Smooth muscle cell (in vitro differentiated cells): ENCODE measurements around the gene FBXO5. TPM values are rescaled to one million over a fixed set of nuclear protein-coding genes. Genes with fewer than 3 reads are reported as not detected.

ENCODE experiments used
- DNase-seq: peaks from one replicate; lab custom pipeline; 2025; ENCODE audit not compliant: unreplicated experiment; lab: John Stamatoyannopoulos, UW
- H2AFZ ChIP-seq: fragments of 200-600 bp; sonication (generic); 2 replicates; pipeline ENCODE4 v1.6.0; 2016; ENCODE audit warnings: antibody characterized with exemption, low read depth, mild to moderate bottlenecking
- H3F3A ChIP-seq: fragments of 200-600 bp; sonication (generic); 2 replicates; pipeline ENCODE4 v1.6.0; 2017; ENCODE audit warnings: antibody characterized with exemption, low read depth
- H3K27ac ChIP-seq: fragments of 200-600 bp; sonication (generic); 2 replicates; pipeline ENCODE4 v1.5.1; 2016; ENCODE audit warnings: low read depth, mild to moderate bottlenecking
- H3K27me3 ChIP-seq: fragments of 200-600 bp; sonication (generic); 2 replicates; pipeline ENCODE4 v1.6.1; 2016; ENCODE audit warnings: low read depth, mild to moderate bottlenecking
- H3K36me3 ChIP-seq: fragments of 200-600 bp; sonication (generic); 2 replicates; pipeline ENCODE4 v1.5.1; 2016; ENCODE audit warnings: low read depth
- H3K4me1 ChIP-seq: fragments of 200-600 bp; sonication (generic); 2 replicates; pipeline ENCODE4 v1.5.1; 2016; ENCODE audit warnings: low read depth
- H3K4me2 ChIP-seq: fragments of 200-600 bp; sonication (generic); 2 replicates; pipeline ENCODE4 v1.6.0; 2016; ENCODE audit warnings: mild to moderate bottlenecking
- H3K4me3 ChIP-seq: fragments of 200-600 bp; sonication (generic); 2 replicates; pipeline ENCODE4 v1.5.1; 2016; ENCODE audit warnings: mild to moderate bottlenecking
- H3K79me2 ChIP-seq: fragments of 200-600 bp; sonication (generic); 2 replicates; pipeline ENCODE4 v1.6.0; 2016; ENCODE audit warnings: low read depth, mild to moderate bottlenecking
- H3K9ac ChIP-seq: fragments of 200-600 bp; sonication (generic); 2 replicates; pipeline ENCODE4 v1.6.0; 2016; ENCODE audit warnings: low read depth
- H3K9me3 ChIP-seq: fragments of 200-600 bp; sonication (generic); replicated peaks from 2 replicates; pipeline ENCODE4 v1.5.1; 2016; ENCODE audit warnings: low read depth
- H4K20me1 ChIP-seq: fragments of 200-600 bp; sonication (generic); 2 replicates; pipeline ENCODE4 v1.6.0; 2016; ENCODE audit warnings: low read depth
- CTCF ChIP-seq: fragments of 200-600 bp; sonication (generic); IDR thresholded peaks from 2 replicates; pipeline ENCODE4 v1.5.1; 2017; ENCODE audit warnings: borderline replicate concordance, mild to moderate bottlenecking, antibody characterized with exemption; ENCODE audit not compliant: insufficient read depth, poor library complexity, severe bottlenecking
- WGBS: methylation state at CpG from one replicate; pipeline ENCODE4 v1.1.7; 2016; ENCODE audit warnings: low lambda C conversion rate; 5-methylcytosine and 5-hydroxymethylcytosine counted together
- polyA plus RNA-seq: library from polyadenylated mRNA; unstranded; fragments of >200 nt; fragmentation: Nextera tagmentation; extraction: Ambion mirVana; gene quantifications from 2 replicates; pipeline ENCODE4 v1.2.1, GENCODE V29; 2016
- total RNA-seq: library from RNA; depleted of rRNA; stranded (reverse); fragments of >200 nt; gene quantifications from 2 replicates; pipeline ENCODE4 v1.2.3, GENCODE V29; 2014

Gene FBXO5
- total and polyA plus RNA-seq, 2 experiments from 2014 or later = 8.0 to 10.7 TPM

- no peaks in the 10 kb centered on the region for H3F3A ChIP-seq
- no peaks in the 10 kb centered on the region for H4K20me1 ChIP-seq
- no peak overlapping the region for H3K27ac ChIP-seq
- H3K36me3 ChIP-seq = no peaks in the 10 kb centered on the region
- H3K79me2 ChIP-seq = no peaks in the 10 kb centered on the region
- H3K4me1 ChIP-seq = no peaks in the 10 kb centered on the region
- no peak overlapping the region for H2AFZ ChIP-seq
- no peak for DNase-seq
- H3K27me3 ChIP-seq = no peaks in the 10 kb centered on the region
- no peak for TF ChIP-seq CTCF
- 85% methylated on average over 3 of the region's 3 CpGs for WGBS
- H3K9ac ChIP-seq = no peak overlapping the region
- H3K4me3 ChIP-seq = no peak overlapping the region
- H3K4me2 ChIP-seq = no peak overlapping the region
- H3K9me3 ChIP-seq = no peaks in the 10 kb centered on the region
These were observed 28.4 kb downstream of the FBXO5 start for GRCh38 chr6:152954443-152954842.

GRCh38 chr6:152952866-152953509 is 29.9 kb downstream of the FBXO5 start:
- Histone ChIP-seq H3K4me3 (no peak overlapping the region), H3F3A (no peaks in the 10 kb centered on the region), H3K27ac (no peak overlapping the region), H3K79me2 (no peaks in the 10 kb centered on the region), H2AFZ (no peak overlapping the region), H3K4me1 (no peaks in the 10 kb centered on the region), H4K20me1 (no peaks in the 10 kb centered on the region), H3K9me3 (no peaks in the 10 kb centered on the region), H3K4me2 (no peak overlapping the region), H3K36me3 (no peaks in the 10 kb centered on the region), H3K9ac (no peak overlapping the region), H3K27me3 (no peaks in the 10 kb centered on the region)
- no peak for DNase-seq
- peak; percentile 64 for TF ChIP-seq CTCF
- 72% methylated on average over 7 of the region's 7 CpGs for WGBS

- 17% methylated on average over 1 of the region's 1 CpG for WGBS
- Histone ChIP-seq H3K79me2 (no peaks in the 10 kb centered on the region), H3K4me3 (no peak overlapping the region), H3K4me2 (no peak overlapping the region), H4K20me1 (no peaks in the 10 kb centered on the region), H3K9ac (no peak overlapping the region), H3K27ac (no peak overlapping the region), H3F3A (no peaks in the 10 kb centered on the region), H3K4me1 (no peaks in the 10 kb centered on the region), H3K36me3 (no peaks in the 10 kb centered on the region), H3K9me3 (no peaks in the 10 kb centered on the region), H2AFZ (no peak overlapping the region), H3K27me3 (no peaks in the 10 kb centered on the region)
- TF ChIP-seq CTCF = no peak
- DNase-seq = no peak
These were observed 30.8 kb downstream of the FBXO5 start for GRCh38 chr6:152952045-152952444.

GRCh38 chr6:152950240-152950639 is 32.6 kb downstream of the FBXO5 start:
- TF ChIP-seq CTCF = no peak
- Histone ChIP-seq H3K4me1 (no peaks in the 10 kb centered on the region), H2AFZ (no peak overlapping the region), H3K9ac (no peak overlapping the region), H3K27ac (no peak overlapping the region), H3K79me2 (no peaks in the 10 kb centered on the region), H3K36me3 (no peaks in the 10 kb centered on the region), H4K20me1 (no peaks in the 10 kb centered on the region), H3K9me3 (no peaks in the 10 kb centered on the region), H3K4me2 (no peak overlapping the region), H3F3A (no peaks in the 10 kb centered on the region), H3K27me3 (no peaks in the 10 kb centered on the region), H3K4me3 (no peak overlapping the region)
- WGBS = 92% methylated on average over 3 of the region's 3 CpGs
- no peak for DNase-seq
